K562 (cell line): Measurements from ENCODE around the gene TNFSF13. TPM values are rescaled to one million over a fixed set of nuclear protein-coding genes. Genes with fewer than 3 reads are reported as not detected.
A peak's percentile ranks its signal among the peaks of the same experiment; 100 is the strongest.

Experiments
- MAFK ChIP-seq: IDR thresholded peaks from 2 replicates; pipeline ENCODE4 v1.6.1; 2011; ENCODE audit warnings: low read length, improper control_type of control experiment
- PHF8 ChIP-seq: fragments of 200-600 bp; sonication (generic); IDR thresholded peaks from 2 replicates; pipeline ENCODE4 v1.6.1; 2012; ENCODE audit warnings: mixed run types, mild to moderate bottlenecking, inconsistent platforms, low read length, moderate library complexity, borderline replicate concordance
- ZBTB7A ChIP-seq: IDR thresholded peaks from 2 replicates; pipeline ENCODE4 v1.6.1; 2011; ENCODE audit warnings: low read depth, mild to moderate bottlenecking, low read length, moderate library complexity, borderline replicate concordance; ENCODE audit not compliant: control insufficient read depth
- ZNF146 ChIP-seq: IDR thresholded peaks from one replicate; pipeline ENCODE4 v1.6.1; 2018; ENCODE audit warnings: missing compliant biosample characterization; ENCODE audit not compliant: unreplicated experiment
- polyA plus RNA-seq, 8 experiments: library from polyadenylated mRNA; depleted of rRNA in 4 of 8; stranded (reverse) in 5 of 8; unstranded in 3 of 8; fragments of >200 nt; fragmentation: Nextera tagmentation in 2 of 8; fragmentation: Illumina TruSeq in 1 of 8; extraction: Ambion mirVana in 2 of 8; extraction: Trizol in 1 of 8; gene quantifications; 2 replicates each; pipeline versions ENCODE4 v1.2.1 to v1.2.3, GENCODE V29; 2011 to 2014; ENCODE audit warnings: inconsistent platforms in 1 of 8, missing spikeins in 1 of 8
- total RNA-seq, 7 experiments: library from RNA; depleted of rRNA in 6 of 7; stranded (reverse); fragments of >200 nt in 6 of 7; fragmentation: Illumina TruSeq in 2 of 7; extraction: Trizol in 2 of 7; gene quantifications; 2 replicates each; pipeline versions ENCODE4 v1.2.1 to v1.2.3, GENCODE V29; 2011 to 2021; ENCODE audit warnings: low replicate concordance in 1 of 7
- TF ChIP-seq, protein P1 (sequence below): fragments of 450-650 bp; IDR thresholded peaks from 2 replicates; pipeline ENCODE4 v1.6.1; 2016; ENCODE audit warnings: low read depth
- TF ChIP-seq, protein P2 (sequence below): fragments of 450-650 bp; formaldehyde crosslinking; IDR thresholded peaks from 2 replicates; pipeline ENCODE4 v1.4.0; 2022; ENCODE audit warnings: missing genetic modification characterization

TNFSF13 gene
- total and polyA plus RNA-seq, 9 of the 15 experiments (the other 6 are each of a cell fraction or from before 2014, with no cell fraction given), result 0.04 to 0.51 (median 0.19) TPM; not detected in 1

DNA sequence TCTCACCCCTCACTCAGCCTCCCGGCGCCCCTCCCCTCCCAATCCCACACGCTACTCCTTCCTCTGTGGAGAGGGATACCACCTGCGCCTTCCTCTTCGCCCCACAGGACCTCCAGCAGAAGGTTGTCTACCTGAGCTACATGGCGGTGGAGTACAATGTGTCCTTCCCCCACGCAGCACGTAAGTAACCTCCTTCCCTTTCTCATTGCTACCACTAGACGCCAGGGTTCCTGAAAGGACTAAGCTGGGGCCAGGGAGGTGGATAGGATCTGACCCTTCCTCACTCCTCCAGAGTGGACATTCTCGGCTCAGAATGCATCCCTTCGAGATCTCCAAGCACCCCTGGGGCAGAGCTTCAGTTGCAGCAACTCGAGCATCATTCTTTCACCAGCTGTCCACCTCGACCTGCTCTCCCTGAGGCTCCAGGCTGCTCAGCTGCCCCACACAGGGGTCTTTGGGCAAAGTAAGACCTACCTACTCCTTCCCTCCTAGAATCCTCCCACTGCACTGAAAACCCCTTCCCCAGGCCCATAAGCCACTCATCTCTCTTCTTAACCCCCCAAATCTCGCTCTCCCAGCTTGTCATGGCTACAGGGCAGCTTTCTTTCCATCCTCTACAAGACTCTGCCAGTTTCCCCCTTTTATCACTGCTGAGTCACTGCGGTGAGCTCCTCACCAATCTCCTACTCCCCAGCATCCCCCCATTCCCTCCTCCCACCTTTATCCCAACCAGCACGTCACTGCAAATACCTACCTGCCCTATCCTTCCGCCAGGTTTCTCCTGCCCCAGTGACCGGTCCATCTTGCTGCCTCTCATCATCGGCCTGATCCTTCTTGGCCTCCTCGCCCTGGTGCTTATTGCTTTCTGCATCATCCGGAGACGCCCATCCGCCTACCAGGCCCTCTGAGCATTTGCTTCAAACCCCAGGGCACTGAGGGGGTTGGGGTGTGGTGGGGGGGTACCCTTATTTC, 22.3 kb downstream of the TNFSF13 start (continued):
- TF ChIP-seq, protein P1, sequence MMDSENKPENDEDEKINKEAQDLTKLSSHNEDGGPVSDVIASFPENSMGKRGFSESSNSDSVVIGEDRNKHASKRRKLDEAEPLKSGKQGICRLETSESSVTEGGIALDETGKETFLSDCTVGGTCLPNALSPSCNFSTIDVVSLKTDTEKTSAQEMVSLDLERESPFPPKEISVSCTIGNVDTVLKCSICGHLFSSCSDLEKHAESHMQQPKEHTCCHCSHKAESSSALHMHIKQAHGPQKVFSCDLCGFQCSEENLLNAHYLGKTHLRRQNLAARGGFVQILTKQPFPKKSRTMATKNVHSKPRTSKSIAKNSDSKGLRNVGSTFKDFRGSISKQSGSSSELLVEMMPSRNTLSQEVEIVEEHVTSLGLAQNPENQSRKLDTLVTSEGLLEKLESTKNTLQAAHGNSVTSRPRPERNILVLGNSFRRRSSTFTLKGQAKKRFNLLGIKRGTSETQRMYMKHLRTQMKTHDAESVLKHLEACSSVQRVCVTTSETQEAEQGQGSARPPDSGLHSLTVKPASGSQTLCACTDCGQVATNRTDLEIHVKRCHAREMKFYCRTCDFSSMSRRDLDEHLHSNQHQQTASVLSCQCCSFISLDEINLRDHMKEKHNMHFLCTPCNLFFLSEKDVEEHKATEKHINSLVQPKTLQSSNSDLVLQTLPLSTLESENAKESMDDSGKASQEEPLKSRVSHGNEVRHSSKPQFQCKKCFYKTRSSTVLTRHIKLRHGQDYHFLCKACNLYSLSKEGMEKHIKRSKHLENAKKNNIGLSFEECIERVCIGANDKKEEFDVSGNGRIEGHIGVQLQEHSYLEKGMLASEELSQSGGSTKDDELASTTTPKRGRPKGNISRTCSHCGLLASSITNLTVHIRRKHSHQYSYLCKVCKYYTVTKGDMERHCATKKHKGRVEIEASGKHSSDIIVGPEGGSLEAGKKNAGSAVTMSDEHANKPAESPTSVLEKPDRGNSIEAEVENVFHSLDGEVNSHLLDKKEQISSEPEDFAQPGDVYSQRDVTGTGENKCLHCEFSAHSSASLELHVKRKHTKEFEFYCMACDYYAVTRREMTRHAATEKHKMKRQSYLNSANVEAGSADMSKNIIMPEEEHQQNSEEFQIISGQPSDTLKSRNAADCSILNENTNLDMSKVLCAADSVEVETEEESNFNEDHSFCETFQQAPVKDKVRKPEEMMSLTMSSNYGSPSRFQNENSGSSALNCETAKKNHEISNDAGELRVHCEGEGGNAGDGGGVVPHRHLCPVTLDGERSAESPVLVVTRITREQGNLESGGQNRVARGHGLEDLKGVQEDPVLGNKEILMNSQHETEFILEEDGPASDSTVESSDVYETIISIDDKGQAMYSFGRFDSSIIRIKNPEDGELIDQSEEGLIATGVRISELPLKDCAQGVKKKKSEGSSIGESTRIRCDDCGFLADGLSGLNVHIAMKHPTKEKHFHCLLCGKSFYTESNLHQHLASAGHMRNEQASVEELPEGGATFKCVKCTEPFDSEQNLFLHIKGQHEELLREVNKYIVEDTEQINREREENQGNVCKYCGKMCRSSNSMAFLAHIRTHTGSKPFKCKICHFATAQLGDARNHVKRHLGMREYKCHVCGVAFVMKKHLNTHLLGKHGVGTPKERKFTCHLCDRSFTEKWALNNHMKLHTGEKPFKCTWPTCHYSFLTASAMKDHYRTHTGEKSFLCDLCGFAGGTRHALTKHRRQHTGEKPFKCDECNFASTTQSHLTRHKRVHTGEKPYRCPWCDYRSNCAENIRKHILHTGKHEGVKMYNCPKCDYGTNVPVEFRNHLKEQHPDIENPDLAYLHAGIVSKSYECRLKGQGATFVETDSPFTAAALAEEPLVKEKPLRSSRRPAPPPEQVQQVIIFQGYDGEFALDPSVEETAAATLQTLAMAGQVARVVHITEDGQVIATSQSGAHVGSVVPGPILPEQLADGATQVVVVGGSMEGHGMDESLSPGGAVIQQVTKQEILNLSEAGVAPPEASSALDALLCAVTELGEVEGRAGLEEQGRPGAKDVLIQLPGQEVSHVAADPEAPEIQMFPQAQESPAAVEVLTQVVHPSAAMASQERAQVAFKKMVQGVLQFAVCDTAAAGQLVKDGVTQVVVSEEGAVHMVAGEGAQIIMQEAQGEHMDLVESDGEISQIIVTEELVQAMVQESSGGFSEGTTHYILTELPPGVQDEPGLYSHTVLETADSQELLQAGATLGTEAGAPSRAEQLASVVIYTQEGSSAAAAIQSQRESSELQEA, result no peak
- TF ChIP-seq MAFK, result peak; percentile 62; the same call in 1 of the 2 replicates
- TF ChIP-seq, protein P2, sequence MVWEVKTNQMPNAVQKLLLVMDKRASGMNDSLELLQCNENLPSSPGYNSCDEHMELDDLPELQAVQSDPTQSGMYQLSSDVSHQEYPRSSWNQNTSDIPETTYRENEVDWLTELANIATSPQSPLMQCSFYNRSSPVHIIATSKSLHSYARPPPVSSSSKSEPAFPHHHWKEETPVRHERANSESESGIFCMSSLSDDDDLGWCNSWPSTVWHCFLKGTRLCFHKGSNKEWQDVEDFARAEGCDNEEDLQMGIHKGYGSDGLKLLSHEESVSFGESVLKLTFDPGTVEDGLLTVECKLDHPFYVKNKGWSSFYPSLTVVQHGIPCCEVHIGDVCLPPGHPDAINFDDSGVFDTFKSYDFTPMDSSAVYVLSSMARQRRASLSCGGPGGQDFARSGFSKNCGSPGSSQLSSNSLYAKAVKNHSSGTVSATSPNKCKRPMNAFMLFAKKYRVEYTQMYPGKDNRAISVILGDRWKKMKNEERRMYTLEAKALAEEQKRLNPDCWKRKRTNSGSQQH (CRISPR knock-in tag), result no peak
- no peak for TF ChIP-seq ZNF146
- no peak for TF ChIP-seq PHF8
- no peak for TF ChIP-seq ZBTB7A
